ENCODE data around the gene ERVFRD-1. TPM values are rescaled to one million over a fixed set of nuclear protein-coding genes. Genes with fewer than 3 reads are reported as not detected.

Gene ERVFRD-1
- total RNA-seq, 4 donors from 2014 or later: 0.24 to 0.32 TPM; not detected in 2

GRCh38 chr6:11146117-11146826 lies 34.7 kb upstream of the ERVFRD-1 start:
- no peak for DNase-seq (ENCODE audit: low spot score)
- no peak for TF ChIP-seq CTCF (IDR thresholded peaks at IDR 0.05)
- ATAC-seq (ENCODE audit: low FRiP score): no peak

GRCh38 chr6:11144393-11144851 lies 32.9 kb upstream of the ERVFRD-1 start:
- ATAC-seq (ENCODE audit: low FRiP score) (peak; percentile 78), DNase-seq (ENCODE audit: low spot score) (peak; percentile 52)
- peak in 1 of 3 donors; percentile 53 for TF ChIP-seq CTCF (IDR thresholded peaks at IDR 0.05)

GRCh38 chr6:11143394-11144371 lies 32.2 kb upstream of the ERVFRD-1 start:
- DNase-seq (ENCODE audit: low spot score): peak; percentile 82
- peak; percentile 67 for ATAC-seq (ENCODE audit: low FRiP score)
- TF ChIP-seq CTCF (IDR thresholded peaks at IDR 0.05): no peak

- no peak for TF ChIP-seq CTCF (IDR thresholded peaks at IDR 0.05)
- ATAC-seq (ENCODE audit: low FRiP score) (no peak), DNase-seq (ENCODE audit: low spot score) (no peak)
Observed at GRCh38 chr6:11142296-11143027, 30.9 kb upstream of the ERVFRD-1 start.

GRCh38 chr6:11141295-11141694 lies 29.8 kb upstream of the ERVFRD-1 start:
- TF ChIP-seq CTCF (IDR thresholded peaks at IDR 0.05): no peak
- ATAC-seq (ENCODE audit: low FRiP score): no peak

GRCh38 chr6:11140056-11140455 lies 28.5 kb upstream of the ERVFRD-1 start:
- DNase-seq (ENCODE audit: low spot score): no peak
- TF ChIP-seq CTCF (IDR thresholded peaks at IDR 0.05): no peak
- ATAC-seq (ENCODE audit: low FRiP score): no peak

More at GRCh38 chr6:11141295-11141694, 29.8 kb upstream of the ERVFRD-1 start:
- no peak for DNase-seq (ENCODE audit: low spot score)
